Left renal pelvis (tissue), 4 donors: Measurements from ENCODE around the gene GOLGA1. TPM values are rescaled to one million over a fixed set of nuclear protein-coding genes. Genes with fewer than 3 reads are reported as not detected.
"Not testable (repeated sequence)": the region's sequence is repeated elsewhere in the genome, so short reads cannot be mapped to it uniquely, and the experiment has no call there.

Source experiments
- DNase-seq, 4 donors: peaks; one replicate each; pipeline ENCODE4 v3.0.0-alpha.2; 2013; ENCODE audit warnings: low read depth in 4 of 4, low spot score in 3 of 4
- polyA plus RNA-seq, 4 donors: library from polyadenylated mRNA; unstranded; fragments of 120-200 nt; gene quantifications; one replicate each; pipeline ENCODE4 v1.2.1, GENCODE V29; 2013; ENCODE audit not compliant: insufficient read length in 4 of 4

GOLGA1 gene
- 10 to 100 TPM; 12.8 to 19.3 (median 16.4) TPM for polyA plus RNA-seq

GRCh38 chr9:124940894-124941678 is at the start of gene GOLGA1:
Gene GOLGA1, minus strand, starts transcription at chr9:124941083. Its CDS starts 2,372 bp downstream, at chr9:124938711.
- DNase-seq = peak; percentile 86 to 89 (median 88)

GRCh38 chr9:124983698-124984097 is 42.8 kb upstream of the GOLGA1 start:
- DNase-seq = no peak

GRCh38 chr9:124980431-124980830 is 39.5 kb upstream of the GOLGA1 start:
- peak in 1 of 4 donors; percentile 3 for DNase-seq

- DNase-seq = no peak
Observed at GRCh38 chr9:124975131-124975530, 34.2 kb upstream of the GOLGA1 start.

GRCh38 chr9:124973807-124974206 is 32.9 kb upstream of the GOLGA1 start:
- DNase-seq = no peak

GRCh38 chr9:124972241-124972770 is 31.4 kb upstream of the GOLGA1 start:
- DNase-seq = no peak

- DNase-seq = no peak
Observed at GRCh38 chr9:124969401-124969800, 28.5 kb upstream of the GOLGA1 start.

- DNase-seq = no peak
Observed at GRCh38 chr9:124968238-124968637, 27.4 kb upstream of the GOLGA1 start.

GRCh38 chr9:124965775-124966568 is 25.1 kb upstream of the GOLGA1 start:
- not testable (repeated sequence) for DNase-seq

- no peak for DNase-seq
Observed at GRCh38 chr9:124964604-124965003, 23.7 kb upstream of the GOLGA1 start.

- no peak for DNase-seq
Observed at GRCh38 chr9:124964056-124964455, 23.2 kb upstream of the GOLGA1 start.

GRCh38 chr9:124960409-124960752 is 19.5 kb upstream of the GOLGA1 start:
- no peak for DNase-seq

GRCh38 chr9:124959671-124960408 is 19.0 kb upstream of the GOLGA1 start:
- DNase-seq = not testable (repeated sequence)

GRCh38 chr9:124954255-124954654 is 13.4 kb upstream of the GOLGA1 start:
- DNase-seq = no peak

- no peak for DNase-seq
Observed at GRCh38 chr9:124950050-124950718, 9.3 kb upstream of the GOLGA1 start.

GRCh38 chr9:124949387-124949786 is 8.5 kb upstream of the GOLGA1 start:
- no peak for DNase-seq

- no peak for DNase-seq
Observed at GRCh38 chr9:124947727-124948391, 7.0 kb upstream of the GOLGA1 start.

GRCh38 chr9:124946167-124946566 is 5.3 kb upstream of the GOLGA1 start:
- no peak for DNase-seq

GRCh38 chr9:124941679-124942561 is 1.0 kb upstream of the GOLGA1 start:
- DNase-seq = peak; percentile 27 to 51 (median 34)
